Activated naive CD4-positive, alpha-beta T cell treated with anti-CD3 and anti-CD28 coated beads, Interleukin-2, amount 50 U/mL, for 16 hours (primary cell): ENCODE measurements around the gene DCLK1.
"Not testable (repeated sequence)": the region's sequence is repeated elsewhere in the genome, so short reads cannot be mapped to it uniquely, and the experiment has no call there.

Source experiments
- DNase-seq: peaks from one replicate; pipeline ENCODE4 v3.0.0-alpha.2; 2020

The DCLK1 gene

GRCh38 chr13:35983206-35983605 lies 148.0 kb downstream of the DCLK1 start:
- DNase-seq = no peak

- no peak for DNase-seq
Measured at GRCh38 chr13:35979361-35979951, 151.7 kb downstream of the DCLK1 start.

GRCh38 chr13:35978607-35979316 lies 152.4 kb downstream of the DCLK1 start:
- no peak for DNase-seq

- DNase-seq = no peak
Measured at GRCh38 chr13:35977060-35977459, 154.1 kb downstream of the DCLK1 start.

- DNase-seq = no peak
Measured at GRCh38 chr13:35976126-35976525, 155.1 kb downstream of the DCLK1 start.

GRCh38 chr13:35966951-35967350 lies 164.2 kb downstream of the DCLK1 start:
- DNase-seq = not testable (repeated sequence)

GRCh38 chr13:35966024-35966423 lies 165.2 kb downstream of the DCLK1 start:
- no peak for DNase-seq

- no peak for DNase-seq
Measured at GRCh38 chr13:35965226-35965927, 165.8 kb downstream of the DCLK1 start.

- DNase-seq = no peak
Measured at GRCh38 chr13:35964863-35965180, 166.4 kb downstream of the DCLK1 start.

- DNase-seq = no peak
Measured at GRCh38 chr13:35964011-35964862, 166.9 kb downstream of the DCLK1 start.

GRCh38 chr13:35961461-35962220 lies 169.5 kb downstream of the DCLK1 start:
- no peak for DNase-seq

GRCh38 chr13:35961002-35961401 lies 170.2 kb downstream of the DCLK1 start:
- no peak for DNase-seq

GRCh38 chr13:35957996-35958395 lies 173.2 kb downstream of the DCLK1 start:
- no peak for DNase-seq

- DNase-seq = no peak
Measured at GRCh38 chr13:35957241-35957731, 173.9 kb downstream of the DCLK1 start.

GRCh38 chr13:35956074-35956473 lies 175.1 kb downstream of the DCLK1 start:
- DNase-seq = no peak

GRCh38 chr13:35954207-35954560 lies 177.0 kb downstream of the DCLK1 start:
- no peak for DNase-seq

- DNase-seq = no peak
Measured at GRCh38 chr13:35953537-35954206, 177.5 kb downstream of the DCLK1 start.

GRCh38 chr13:35947315-35947714 lies 183.9 kb downstream of the DCLK1 start:
- no peak for DNase-seq

GRCh38 chr13:35945368-35945767 lies 185.8 kb downstream of the DCLK1 start:
- no peak for DNase-seq

GRCh38 chr13:35941374-35941773 lies 189.8 kb downstream of the DCLK1 start:
- no peak for DNase-seq

- no peak for DNase-seq
Measured at GRCh38 chr13:35940734-35941133, 190.4 kb downstream of the DCLK1 start.
